Measurements from ENCODE around the gene RANBP9. TPM values are rescaled to one million over a fixed set of nuclear protein-coding genes. Genes with fewer than 3 reads are reported as not detected.

The RANBP9 gene
- total RNA-seq, 2 donors from 2014 or later: 28.4 TPM

DNA sequence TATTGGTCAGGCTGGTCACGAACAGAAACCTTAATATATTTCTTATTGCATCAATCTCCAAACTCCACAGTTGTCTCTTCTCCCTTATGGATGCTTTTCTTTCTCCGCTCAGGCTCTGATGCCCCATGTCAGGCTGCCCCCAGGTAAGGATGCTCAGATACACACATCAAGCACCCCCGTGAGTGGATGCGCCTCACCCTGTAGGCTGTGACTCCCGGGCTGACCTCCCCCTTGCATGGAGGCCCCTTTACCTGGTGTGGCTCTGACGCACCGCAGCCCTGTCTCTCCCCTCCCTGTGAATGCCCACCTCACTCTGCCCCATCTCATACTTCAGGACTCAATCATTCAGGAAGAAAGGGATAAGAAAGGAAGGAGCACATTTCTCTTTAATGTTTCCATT is 19.1 kb upstream of the RANBP9 start:
- H3K4me1 ChIP-seq: no peaks in the 10 kb centered on the region
- no peak overlapping the region for H3K27ac ChIP-seq
- DNase-seq (ENCODE audit: low spot score): no peak
- no peak overlapping the region for H3K4me3 ChIP-seq
- no peaks in the 10 kb centered on the region for H3K9me3 ChIP-seq
- H3K27me3 ChIP-seq: no peaks in the 10 kb centered on the region
- H3K36me3 ChIP-seq: no peaks in the 10 kb centered on the region
- TF ChIP-seq, protein P1, sequence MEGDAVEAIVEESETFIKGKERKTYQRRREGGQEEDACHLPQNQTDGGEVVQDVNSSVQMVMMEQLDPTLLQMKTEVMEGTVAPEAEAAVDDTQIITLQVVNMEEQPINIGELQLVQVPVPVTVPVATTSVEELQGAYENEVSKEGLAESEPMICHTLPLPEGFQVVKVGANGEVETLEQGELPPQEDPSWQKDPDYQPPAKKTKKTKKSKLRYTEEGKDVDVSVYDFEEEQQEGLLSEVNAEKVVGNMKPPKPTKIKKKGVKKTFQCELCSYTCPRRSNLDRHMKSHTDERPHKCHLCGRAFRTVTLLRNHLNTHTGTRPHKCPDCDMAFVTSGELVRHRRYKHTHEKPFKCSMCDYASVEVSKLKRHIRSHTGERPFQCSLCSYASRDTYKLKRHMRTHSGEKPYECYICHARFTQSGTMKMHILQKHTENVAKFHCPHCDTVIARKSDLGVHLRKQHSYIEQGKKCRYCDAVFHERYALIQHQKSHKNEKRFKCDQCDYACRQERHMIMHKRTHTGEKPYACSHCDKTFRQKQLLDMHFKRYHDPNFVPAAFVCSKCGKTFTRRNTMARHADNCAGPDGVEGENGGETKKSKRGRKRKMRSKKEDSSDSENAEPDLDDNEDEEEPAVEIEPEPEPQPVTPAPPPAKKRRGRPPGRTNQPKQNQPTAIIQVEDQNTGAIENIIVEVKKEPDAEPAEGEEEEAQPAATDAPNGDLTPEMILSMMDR (IDR thresholded peaks at IDR 0.05): no peak

DNA sequence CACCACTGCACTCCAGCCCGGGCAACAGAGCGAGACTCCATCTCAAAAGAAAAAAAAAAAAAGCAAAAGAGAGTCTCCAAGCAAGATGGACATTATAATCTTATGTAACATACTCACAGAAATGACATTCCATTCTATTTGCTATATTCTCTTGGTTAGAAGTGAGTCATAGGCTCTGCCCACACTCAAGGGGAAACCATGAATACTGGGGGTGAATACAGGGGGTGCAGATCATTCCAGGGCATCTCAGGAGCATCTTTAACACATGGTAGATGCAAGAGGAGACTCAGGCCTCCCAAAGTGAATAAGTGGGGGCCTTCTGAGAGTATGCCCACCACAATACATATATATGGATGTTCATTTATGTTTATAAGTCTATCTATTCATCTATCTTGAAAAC is 18.3 kb upstream of the RANBP9 start:
- no peaks in the 10 kb centered on the region for H3K9me3 ChIP-seq
- no peak overlapping the region for H3K27ac ChIP-seq
- H3K4me1 ChIP-seq: no peaks in the 10 kb centered on the region
- H3K27me3 ChIP-seq: no peaks in the 10 kb centered on the region
- no peak overlapping the region for H3K4me3 ChIP-seq
- TF ChIP-seq, protein P1 (IDR thresholded peaks at IDR 0.05): no peak
- no peak for DNase-seq (ENCODE audit: low spot score)
- no peaks in the 10 kb centered on the region for H3K36me3 ChIP-seq

DNA sequence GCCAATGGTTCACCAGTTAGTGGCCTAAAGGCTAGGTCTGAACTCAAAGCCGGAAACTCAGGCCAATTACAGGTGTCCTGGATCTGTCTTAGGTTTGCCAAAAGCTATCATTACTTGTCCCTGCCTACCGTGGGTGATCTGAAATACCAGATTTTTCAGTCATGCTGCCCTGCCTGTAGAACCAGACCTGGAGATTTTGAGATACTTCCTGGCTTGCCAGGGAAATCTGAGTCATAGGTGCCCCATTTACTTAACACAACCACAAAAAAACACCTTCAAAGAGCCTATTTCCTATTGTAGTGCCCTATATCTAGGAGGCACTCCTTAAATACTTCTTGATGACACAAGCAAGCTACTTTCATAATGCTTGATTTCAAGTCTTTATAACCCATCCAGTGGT is 13.9 kb upstream of the RANBP9 start:
- Histone ChIP-seq H3K27me3 (no peaks in the 10 kb centered on the region), H3K36me3 (no peaks in the 10 kb centered on the region), H3K27ac (no peak overlapping the region), H3K4me3 (no peak overlapping the region), H3K4me1 (no peaks in the 10 kb centered on the region), H3K9me3 (no peaks in the 10 kb centered on the region)
- no peak for DNase-seq (ENCODE audit: low spot score)
- TF ChIP-seq, protein P1 (IDR thresholded peaks at IDR 0.05): no peak

DNA sequence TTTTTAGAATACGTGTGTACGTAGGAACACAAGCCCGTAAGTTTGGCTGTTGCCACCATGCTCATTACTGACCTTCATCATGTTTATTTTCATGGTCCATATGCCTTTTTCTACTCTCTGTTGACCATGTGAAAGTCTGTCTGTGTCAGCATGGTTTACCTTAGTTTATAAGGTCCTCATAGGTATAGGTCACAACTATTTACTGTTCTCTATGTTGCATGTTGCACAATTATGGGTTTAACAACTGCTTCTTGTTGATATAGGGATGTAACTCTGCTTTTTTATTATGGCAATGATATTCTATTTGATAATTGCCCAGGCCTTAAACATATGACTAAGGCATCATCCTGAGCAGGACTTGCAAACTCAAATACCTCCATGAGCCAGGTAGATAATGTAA is 13.4 kb upstream of the RANBP9 start:
- no peak for DNase-seq (ENCODE audit: low spot score)
- Histone ChIP-seq H3K4me3 (no peak overlapping the region), H3K27ac (no peak overlapping the region), H3K27me3 (no peaks in the 10 kb centered on the region), H3K36me3 (no peaks in the 10 kb centered on the region), H3K4me1 (no peaks in the 10 kb centered on the region), H3K9me3 (no peaks in the 10 kb centered on the region)
- TF ChIP-seq, protein P1 (IDR thresholded peaks at IDR 0.05): no peak

DNA sequence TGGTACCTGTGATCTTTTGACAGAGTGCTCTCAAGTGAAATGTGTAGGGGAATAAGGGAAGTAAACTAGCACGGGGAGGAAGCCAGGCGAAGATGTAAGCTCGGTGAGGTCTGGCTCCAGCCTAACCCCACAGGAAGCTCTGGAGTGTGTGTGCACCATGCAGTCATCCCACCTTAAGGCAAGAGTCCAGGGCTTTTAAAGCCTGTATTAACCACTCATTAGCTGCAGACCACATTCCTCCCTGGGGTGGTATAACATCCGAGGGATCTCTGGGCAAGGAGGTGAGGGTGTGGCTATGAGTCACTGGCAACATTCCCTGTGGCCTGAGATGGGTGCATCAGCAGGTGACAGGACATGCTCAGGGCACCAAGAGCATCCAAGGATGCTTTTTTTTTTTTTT is 12.5 kb upstream of the RANBP9 start:
- TF ChIP-seq, protein P1 (IDR thresholded peaks at IDR 0.05): no peak
- no peaks in the 10 kb centered on the region for H3K27me3 ChIP-seq
- no peaks in the 10 kb centered on the region for H3K4me1 ChIP-seq
- H3K36me3 ChIP-seq: no peaks in the 10 kb centered on the region
- no peaks in the 10 kb centered on the region for H3K9me3 ChIP-seq
- H3K4me3 ChIP-seq: no peak overlapping the region
- DNase-seq (ENCODE audit: low spot score): no peak
- no peak overlapping the region for H3K27ac ChIP-seq

DNA sequence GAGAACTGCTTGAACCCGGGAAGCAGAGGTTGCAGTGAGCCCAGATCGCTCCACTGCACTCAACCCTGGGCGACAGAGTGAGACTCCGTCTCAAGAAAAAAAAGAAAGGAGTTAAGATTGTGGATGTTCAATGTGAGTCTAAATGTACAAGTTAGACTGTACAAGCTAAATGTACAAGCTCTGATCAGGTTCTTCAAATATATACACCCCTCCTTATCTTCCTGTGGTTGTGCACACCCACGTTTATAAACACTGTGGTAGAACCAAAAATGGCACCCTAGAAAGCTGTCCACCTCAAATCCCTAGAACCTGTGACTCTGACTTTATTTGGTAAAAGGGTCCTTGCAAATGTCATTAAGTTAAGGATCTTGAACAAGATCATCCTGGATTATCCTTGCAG is 11.2 kb upstream of the RANBP9 start:
- Histone ChIP-seq H3K9me3 (no peaks in the 10 kb centered on the region), H3K27ac (no peak overlapping the region), H3K27me3 (no peaks in the 10 kb centered on the region), H3K36me3 (no peaks in the 10 kb centered on the region), H3K4me3 (no peak overlapping the region), H3K4me1 (no peaks in the 10 kb centered on the region)
- DNase-seq (ENCODE audit: low spot score): no peak
- TF ChIP-seq, protein P1 (IDR thresholded peaks at IDR 0.05): no peak
